Mesendoderm (in vitro differentiated cells): ENCODE results near the gene CTSE.
A peak's percentile ranks its signal among the peaks of the same experiment; 100 is the strongest.

Experiments used
- DNase-seq: peaks from one replicate; pipeline ENCODE4 v3.0.0; 2013
- H2AK5ac ChIP-seq: 2 replicates; pipeline ENCODE4 v1.6.1; 2013; ENCODE audit warnings: low read length, inconsistent platforms
- H2BK120ac ChIP-seq: 2 replicates; pipeline ENCODE4 v1.6.1; 2013; ENCODE audit warnings: low read depth, mild to moderate bottlenecking, low read length, moderate library complexity, mixed read lengths
- H2BK15ac ChIP-seq: replicated peaks from 2 replicates; pipeline ENCODE4 v1.6.1; 2013; ENCODE audit warnings: low read depth, mild to moderate bottlenecking, moderate library complexity
- H2BK5ac ChIP-seq: 2 replicates; pipeline ENCODE4 v1.6.1; 2013; ENCODE audit warnings: low read length, inconsistent platforms
- H3K18ac ChIP-seq: 2 replicates; pipeline ENCODE4 v1.6.1; 2013; ENCODE audit warnings: mild to moderate bottlenecking, low read length, mixed read lengths
- H3K23ac ChIP-seq: one replicate; pipeline ENCODE4 v1.6.1; 2013; ENCODE audit warnings: low read length
- H3K27ac ChIP-seq: 2 replicates; pipeline ENCODE4 v1.5.1; 2013; ENCODE audit warnings: low read depth, mild to moderate bottlenecking, inconsistent platforms, low read length, moderate library complexity
- H3K27me3 ChIP-seq: 2 replicates; pipeline ENCODE4 v1.6.1; 2013; ENCODE audit warnings: low read length, control low read depth, mild to moderate bottlenecking, inconsistent platforms; ENCODE audit not compliant: insufficient read depth, poor library complexity
- H3K36me3 ChIP-seq: 2 replicates; pipeline ENCODE4 v1.6.1; 2013; ENCODE audit warnings: low read length, inconsistent platforms; ENCODE audit not compliant: control insufficient read depth, insufficient read depth
- H3K4ac ChIP-seq: one replicate; pipeline ENCODE4 v1.6.1; 2013; ENCODE audit warnings: low read depth, mild to moderate bottlenecking, low read length, moderate library complexity
- H3K4me1 ChIP-seq: 2 replicates; pipeline ENCODE4 v1.6.1; 2013; ENCODE audit warnings: low read depth, low read length, inconsistent platforms; ENCODE audit not compliant: control insufficient read depth
- H3K4me2 ChIP-seq: 2 replicates; pipeline ENCODE4 v1.6.1; 2013; ENCODE audit warnings: low read length
- H3K4me3 ChIP-seq: 2 replicates; pipeline ENCODE4 v1.5.1; 2013; ENCODE audit warnings: mild to moderate bottlenecking, low read length
- H3K56ac ChIP-seq: one replicate; pipeline ENCODE4 v1.6.1; 2013; ENCODE audit warnings: low read length
- H3K79me1 ChIP-seq: 2 replicates; pipeline ENCODE4 v1.6.1; 2013; ENCODE audit warnings: low read length, inconsistent platforms
- H3K79me2 ChIP-seq: 2 replicates; pipeline ENCODE4 v1.6.1; 2013; ENCODE audit warnings: mild to moderate bottlenecking, low read length; ENCODE audit not compliant: control insufficient read depth, insufficient read depth
- H3K9ac ChIP-seq: 2 replicates; pipeline ENCODE4 v1.6.1; 2013; ENCODE audit warnings: low read length, inconsistent platforms
- H4K5ac ChIP-seq: one replicate; pipeline ENCODE4 v1.6.1; 2013; ENCODE audit warnings: low read length
- H4K8ac ChIP-seq: one replicate; pipeline ENCODE4 v1.6.1; 2013; ENCODE audit warnings: low read depth, mild to moderate bottlenecking, control low read depth, low read length, moderate library complexity
- WGBS: extraction: QIAGEN DNeasy Blood & Tissue Kit; methylation state at CpG from one replicate; pipeline ENCODE4 v1.1.7; 2013; ENCODE audit warnings: low lambda C conversion rate, missing lambda C conversion rate; ENCODE audit not compliant: insufficient coverage; ENCODE audit errors: extremely low coverage; 5-methylcytosine and 5-hydroxymethylcytosine counted together

Gene CTSE

DNA sequence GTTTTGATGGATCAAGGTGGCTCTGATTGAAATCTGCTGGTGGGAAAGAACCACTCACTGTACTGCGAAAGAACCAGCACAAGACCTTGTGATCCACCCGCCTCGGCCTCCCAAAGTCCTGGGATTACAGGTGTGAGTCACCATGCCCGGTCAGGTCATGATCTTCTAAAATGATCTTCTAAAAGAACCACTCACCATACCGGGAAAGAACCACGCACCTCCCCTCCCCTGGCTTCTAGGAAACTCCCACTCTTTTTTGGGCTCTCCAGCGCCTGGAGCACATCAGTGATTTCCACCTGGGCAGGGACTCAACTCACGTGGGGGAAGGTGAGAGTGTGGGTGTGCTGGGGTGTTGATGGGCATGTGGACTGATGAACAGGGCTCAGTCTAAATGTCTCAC lies 12.6 kb downstream of the CTSE start:
- Histone ChIP-seq H3K9ac (no peak overlapping the region), H3K4ac (no peak overlapping the region), H3K79me2 (no peaks in the 10 kb centered on the region), H3K36me3 (no peaks in the 10 kb centered on the region), H4K5ac (no peak overlapping the region), H4K8ac (no peak overlapping the region), H3K4me2 (no peak overlapping the region), H3K23ac (no peak overlapping the region), H2BK15ac (no peak overlapping the region), H2BK120ac (no peak overlapping the region), H3K27me3 (no peaks in the 10 kb centered on the region), H3K27ac (no peak overlapping the region), H3K79me1 (no peaks in the 10 kb centered on the region), H2BK5ac (no peak overlapping the region), H3K56ac (no peak overlapping the region), H2AK5ac (no peak overlapping the region), H3K18ac (no peak overlapping the region), H3K4me3 (no peak overlapping the region), H3K4me1 (no peaks in the 10 kb centered on the region)
- no CpG with 5 or more reads among the region's 8 CpGs for WGBS
- no peak for DNase-seq

DNA sequence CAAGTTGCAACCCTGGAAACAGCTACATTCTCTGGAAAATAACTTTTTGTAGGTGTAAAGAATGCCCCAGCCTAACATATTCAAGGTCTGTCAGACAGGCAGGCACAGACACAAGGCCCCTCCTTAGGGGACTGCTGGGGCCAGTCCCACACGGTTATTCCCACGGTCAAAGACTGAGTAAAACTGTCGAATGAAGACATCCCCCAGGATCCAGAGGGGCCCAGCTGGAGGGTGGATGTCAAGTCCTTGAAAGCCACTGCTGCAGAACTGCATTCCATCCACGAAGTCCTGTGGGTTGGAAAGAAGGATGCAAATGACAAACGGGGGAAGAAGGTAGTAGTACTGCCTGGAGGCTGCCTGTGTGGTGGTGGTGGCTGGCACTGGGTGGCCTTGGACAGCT lies 13.6 kb downstream of the CTSE start:
- Histone ChIP-seq H4K5ac (no peak overlapping the region), H3K23ac (peak overlapping the region; percentile 37), H2BK120ac (no peak overlapping the region), H3K36me3 (no peaks in the 10 kb centered on the region), H3K4me3 (no peak overlapping the region), H2BK5ac (no peak overlapping the region), H3K79me2 (no peaks in the 10 kb centered on the region), H3K4ac (no peak overlapping the region), H3K9ac (no peak overlapping the region), H3K56ac (no peak overlapping the region), H3K27me3 (no peaks in the 10 kb centered on the region), H3K27ac (no peak overlapping the region), H3K79me1 (no peaks in the 10 kb centered on the region), H2BK15ac (no peak overlapping the region), H3K18ac (no peak overlapping the region), H3K4me2 (no peak overlapping the region), H4K8ac (no peak overlapping the region), H2AK5ac (no peak overlapping the region), H3K4me1 (no peaks in the 10 kb centered on the region)
- no peak for DNase-seq
- WGBS: no CpG with 5 or more reads among the region's 5 CpGs

DNA sequence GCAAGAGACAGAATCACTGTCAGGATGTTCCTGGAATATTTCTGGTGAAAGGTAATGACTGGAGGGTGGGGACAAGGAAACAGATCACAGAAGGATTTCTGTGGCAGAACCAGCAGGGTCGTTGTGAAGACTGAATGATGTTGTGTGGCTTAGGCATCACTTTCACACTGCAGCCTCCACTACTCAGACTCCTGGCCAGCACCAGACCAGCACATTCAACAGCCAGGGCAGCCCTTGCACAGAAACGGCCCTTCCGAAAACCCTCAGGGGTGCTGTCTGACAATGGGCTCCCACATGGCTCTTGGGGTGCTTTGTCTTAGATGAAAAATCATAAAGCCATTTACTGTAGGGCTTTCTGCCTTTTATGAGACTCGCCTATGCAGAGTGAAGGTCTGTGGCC lies 16.7 kb downstream of the CTSE start:
- Histone ChIP-seq H3K36me3 (no peaks in the 10 kb centered on the region), H3K4me2 (no peak overlapping the region), H2BK15ac (no peak overlapping the region), H3K23ac (no peak overlapping the region), H3K27me3 (no peaks in the 10 kb centered on the region), H3K18ac (no peak overlapping the region), H3K4ac (no peak overlapping the region), H3K56ac (no peak overlapping the region), H3K79me1 (no peaks in the 10 kb centered on the region), H2BK5ac (no peak overlapping the region), H2BK120ac (no peak overlapping the region), H3K4me1 (no peaks in the 10 kb centered on the region), H3K4me3 (no peak overlapping the region), H4K5ac (no peak overlapping the region), H3K9ac (no peak overlapping the region), H3K27ac (no peak overlapping the region), H4K8ac (no peak overlapping the region), H2AK5ac (no peak overlapping the region), H3K79me2 (no peaks in the 10 kb centered on the region)
- WGBS: no CpG with 5 or more reads among the region's 4 CpGs
- no peak for DNase-seq

DNA sequence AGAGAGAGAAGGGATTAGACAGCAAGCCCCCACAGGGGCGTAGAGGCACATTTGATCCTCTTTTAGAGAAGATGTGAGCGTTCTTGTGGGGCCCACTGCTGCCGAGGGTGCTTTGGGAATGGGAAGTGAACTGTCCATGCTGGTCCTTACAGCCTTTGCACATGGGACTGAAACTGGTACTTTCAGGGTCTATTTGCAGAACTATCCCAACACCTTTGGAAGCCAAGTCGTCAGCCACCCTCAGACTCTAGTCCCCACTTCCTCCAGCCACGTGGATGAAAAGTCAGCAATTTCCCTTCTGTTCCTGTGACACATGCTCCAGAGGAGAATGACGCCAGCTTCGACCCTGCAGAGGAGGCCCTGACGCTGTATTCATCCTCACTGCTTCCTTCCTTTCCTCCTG lies 17.9 kb downstream of the CTSE start:
- WGBS: no CpG with 5 or more reads among the region's 8 CpGs

DNA sequence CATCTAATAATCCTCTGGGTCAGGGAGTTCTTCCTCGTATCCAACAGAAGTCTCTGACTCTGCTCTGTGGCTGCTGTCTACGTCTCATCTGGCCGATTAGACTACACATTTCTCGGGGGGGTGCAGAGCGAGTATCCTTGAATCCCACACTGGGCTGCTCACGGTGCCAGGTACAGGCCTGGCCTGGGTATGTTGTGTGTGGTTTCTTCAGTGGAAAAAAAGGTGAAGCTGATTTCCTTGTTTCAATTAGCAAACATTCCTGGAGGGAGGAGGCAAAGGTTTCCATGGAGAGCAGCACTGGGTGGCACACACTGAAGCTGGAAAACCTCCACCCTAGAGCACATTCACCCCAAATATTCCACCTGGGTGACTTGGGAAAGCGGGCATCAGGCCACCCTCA lies 18.5 kb downstream of the CTSE start:
- no CpG with 5 or more reads among the region's 7 CpGs for WGBS
- no peak for DNase-seq
- no peak overlapping the region for H2BK120ac ChIP-seq

More for the DNA sequence above, 17.9 kb downstream of the CTSE start:
- no peak overlapping the region for H4K8ac ChIP-seq
- no peak for DNase-seq
- no peak overlapping the region for H3K4ac ChIP-seq
- H3K9ac ChIP-seq: no peak overlapping the region
- no peaks in the 10 kb centered on the region for H3K36me3 ChIP-seq
- H3K79me2 ChIP-seq: no peaks in the 10 kb centered on the region
- no peak overlapping the region for H3K56ac ChIP-seq
- no peaks in the 10 kb centered on the region for H3K79me1 ChIP-seq
- no peaks in the 10 kb centered on the region for H3K4me1 ChIP-seq
- no peak overlapping the region for H2BK120ac ChIP-seq
- H2BK15ac ChIP-seq: no peak overlapping the region
- H2BK5ac ChIP-seq: no peak overlapping the region
- no peak overlapping the region for H3K27ac ChIP-seq
- H3K23ac ChIP-seq: no peak overlapping the region
- no peaks in the 10 kb centered on the region for H3K27me3 ChIP-seq
- no peak overlapping the region for H3K4me3 ChIP-seq
- no peak overlapping the region for H3K18ac ChIP-seq
- H2AK5ac ChIP-seq: no peak overlapping the region
- no peak overlapping the region for H4K5ac ChIP-seq
- H3K4me2 ChIP-seq: no peak overlapping the region

DNA sequence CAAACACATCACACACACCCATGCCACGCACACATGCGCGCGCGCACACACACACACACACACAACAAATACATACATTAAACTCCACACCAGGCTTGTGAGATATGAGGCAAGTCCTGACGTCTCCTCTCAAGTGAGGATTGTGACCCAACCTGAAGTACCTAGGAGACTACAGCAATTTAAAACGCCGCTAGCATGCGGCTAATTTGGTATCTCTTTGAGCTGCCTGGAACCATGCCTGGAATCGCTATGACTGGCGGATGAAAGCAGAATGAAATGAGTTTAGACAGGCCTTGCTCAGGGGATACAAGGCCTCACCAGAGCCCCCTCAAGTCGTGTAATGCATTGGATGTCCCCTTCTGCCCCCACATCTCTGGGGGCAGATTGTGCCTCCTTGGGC lies 18.9 kb downstream of the CTSE start:
- H2BK120ac ChIP-seq: no peak overlapping the region
- no peaks in the 10 kb centered on the region for H3K79me2 ChIP-seq
- no peak overlapping the region for H3K4me2 ChIP-seq
- no peak overlapping the region for H3K9ac ChIP-seq
- H3K4me1 ChIP-seq: no peaks in the 10 kb centered on the region
- H3K27ac ChIP-seq: no peak overlapping the region
- H4K5ac ChIP-seq: no peak overlapping the region
- no peak overlapping the region for H2AK5ac ChIP-seq
- no peaks in the 10 kb centered on the region for H3K79me1 ChIP-seq
- no peak overlapping the region for H3K18ac ChIP-seq
- H3K27me3 ChIP-seq: no peaks in the 10 kb centered on the region
- no peaks in the 10 kb centered on the region for H3K36me3 ChIP-seq
- no peak overlapping the region for H3K56ac ChIP-seq
- DNase-seq: no peak
- no peak overlapping the region for H3K4me3 ChIP-seq
- H3K4ac ChIP-seq: no peak overlapping the region
- H4K8ac ChIP-seq: no peak overlapping the region
- H2BK5ac ChIP-seq: no peak overlapping the region
- no peak overlapping the region for H2BK15ac ChIP-seq
- WGBS: no CpG with 5 or more reads among the region's 12 CpGs
- no peak overlapping the region for H3K23ac ChIP-seq

More for the DNA sequence above, 18.5 kb downstream of the CTSE start:
- no peaks in the 10 kb centered on the region for H3K79me2 ChIP-seq
- no peaks in the 10 kb centered on the region for H3K27me3 ChIP-seq
- no peak overlapping the region for H3K56ac ChIP-seq
- H3K4me3 ChIP-seq: no peak overlapping the region
- H3K9ac ChIP-seq: no peak overlapping the region
- no peak overlapping the region for H3K4me2 ChIP-seq
- H3K23ac ChIP-seq: no peak overlapping the region
- no peaks in the 10 kb centered on the region for H3K36me3 ChIP-seq
- H4K5ac ChIP-seq: no peak overlapping the region
- no peak overlapping the region for H2BK15ac ChIP-seq
- H3K18ac ChIP-seq: no peak overlapping the region
- no peak overlapping the region for H2BK5ac ChIP-seq
- H3K27ac ChIP-seq: no peak overlapping the region
- no peak overlapping the region for H3K4ac ChIP-seq
- H3K79me1 ChIP-seq: no peaks in the 10 kb centered on the region
- H3K4me1 ChIP-seq: no peaks in the 10 kb centered on the region
- H2AK5ac ChIP-seq: no peak overlapping the region
- no peak overlapping the region for H4K8ac ChIP-seq
